Common myeloid progenitor, CD34-positive (primary cell): ENCODE data around the gene DUSP19.
"Not testable (repeated sequence)": the region's sequence is repeated elsewhere in the genome, so short reads cannot be mapped to it uniquely, and the experiment has no call there.

Experiments used
- CTCF ChIA-PET: fragments of 350-600 bp; sonication (Branson Sonifier 250); formaldehyde crosslinking; loops from one replicate; lab custom pipeline; 2021; ENCODE audit warnings: antibody characterized with exemption; lab: Charles Lee
- POLR2A ChIA-PET: fragments of 350-600 bp; sonication (Branson Sonifier 250); formaldehyde crosslinking; loops from one replicate; lab custom pipeline; 2021; ENCODE audit warnings: antibody characterized with exemption; lab: Charles Lee
- DNase-seq, 3 donors: peaks; one replicate each; pipeline versions ENCODE4 v3.0.0 to v3.0.0-alpha.2; 2013
- H3K27ac ChIP-seq, 2 experiments: 1 replicate in 1 of 2; 2 replicates in 1 of 2; pipeline ENCODE4 v1.7.0; 2013; ENCODE audit warnings: inconsistent platforms in 2 of 2, low read length in 2 of 2, mild to moderate bottlenecking in 2 of 2, low read depth in 1 of 2, moderate library complexity in 1 of 2; ENCODE audit not compliant: severe bottlenecking in 2 of 2, insufficient read depth in 1 of 2, poor library complexity in 1 of 2
- H3K27me3 ChIP-seq, 5 experiments: replicated peaks in 2 of 5; 1 replicate in 3 of 5; 2 replicates in 2 of 5; pipeline versions ENCODE4 v1.6.1 to v1.7.0; 2013; ENCODE audit warnings: low read length in 4 of 5, mild to moderate bottlenecking in 2 of 5, moderate library complexity in 2 of 5, inconsistent platforms in 1 of 5; ENCODE audit not compliant: insufficient read depth in 5 of 5, control insufficient read depth in 4 of 5
- H3K36me3 ChIP-seq, 4 experiments: 1 replicate in 2 of 4; 2 replicates in 2 of 4; pipeline versions ENCODE4 v1.6.1 to v1.7.0; 2013; ENCODE audit warnings: low read length in 3 of 4, control low read depth in 1 of 4, mild to moderate bottlenecking in 1 of 4; ENCODE audit not compliant: control insufficient read depth in 4 of 4, insufficient read depth in 4 of 4
- H3K4me1 ChIP-seq, 4 experiments: 1 replicate in 3 of 4; 2 replicates in 1 of 4; pipeline versions ENCODE4 v1.6.1 to v1.7.1; 2013; ENCODE audit warnings: low read length in 3 of 4, mild to moderate bottlenecking in 3 of 4, control low read depth in 1 of 4, inconsistent platforms in 1 of 4, moderate library complexity in 1 of 4; ENCODE audit not compliant: control insufficient read depth in 4 of 4, insufficient read depth in 4 of 4; ENCODE audit errors: control extremely low read depth in 1 of 4
- H3K4me3 ChIP-seq, 7 experiments: 1 replicate in 4 of 7; 2 replicates in 3 of 7; pipeline versions ENCODE4 v1.5.1 to v1.7.0; 2013; ENCODE audit warnings: mild to moderate bottlenecking in 7 of 7, low read length in 6 of 7, moderate library complexity in 6 of 7, inconsistent platforms in 2 of 7, low read depth in 2 of 7, control low read depth in 1 of 7; ENCODE audit not compliant: insufficient read depth in 4 of 7, control insufficient read depth in 1 of 7; ENCODE audit errors: extremely low read depth in 1 of 7
- H3K9me3 ChIP-seq, 5 experiments: 1 replicate in 4 of 5; 2 replicates in 1 of 5; pipeline versions ENCODE4 v1.6.1 to v1.7.1; 2013; ENCODE audit warnings: low read length in 4 of 5, mild to moderate bottlenecking in 2 of 5, inconsistent platforms in 1 of 5, low read depth in 1 of 5, moderate library complexity in 1 of 5; ENCODE audit not compliant: control insufficient read depth in 4 of 5, insufficient read depth in 2 of 5; ENCODE audit errors: control extremely low read depth in 1 of 5
- WGBS: methylation state at CpG from one replicate; pipeline ENCODE4 v1.1.5; 2013; ENCODE audit not compliant: insufficient coverage; 5-methylcytosine and 5-hydroxymethylcytosine counted together

DUSP19 gene

GRCh38 chr2:183035954-183036669 is 42.4 kb upstream of the DUSP19 start:
- H3K4me1 ChIP-seq, result peaks cover 7 to 30% (median 23%) of the 10 kb centered on the region in 4 experiments
- H3K36me3 ChIP-seq, result no peaks in the 10 kb centered on the region
- peak overlapping the region in 1 of 2 experiments; percentile 38 for H3K27ac ChIP-seq
- no peak overlapping the region for H3K4me3 ChIP-seq
- H3K9me3 ChIP-seq, result no peaks in the 10 kb centered on the region
- H3K27me3 ChIP-seq, result peaks cover 22 to 82% (median 42%) of the 10 kb centered on the region in 5 experiments
- CTCF ChIA-PET, result interaction anchor here (1.0 kb wide), 1 partner anchor 89 kb away, joined by 3 read pairs; no protein-coding TSS in a partner anchor
- WGBS, result no CpG with 5 or more reads among the region's 2 CpGs
- DNase-seq, result peak; percentile 53 to 84 (median 83)
- POLR2A ChIA-PET, result interaction anchor here (0.6 kb wide), 1 partner anchor 10 kb away, joined by 3 read pairs; no protein-coding TSS in a partner anchor

DNA sequence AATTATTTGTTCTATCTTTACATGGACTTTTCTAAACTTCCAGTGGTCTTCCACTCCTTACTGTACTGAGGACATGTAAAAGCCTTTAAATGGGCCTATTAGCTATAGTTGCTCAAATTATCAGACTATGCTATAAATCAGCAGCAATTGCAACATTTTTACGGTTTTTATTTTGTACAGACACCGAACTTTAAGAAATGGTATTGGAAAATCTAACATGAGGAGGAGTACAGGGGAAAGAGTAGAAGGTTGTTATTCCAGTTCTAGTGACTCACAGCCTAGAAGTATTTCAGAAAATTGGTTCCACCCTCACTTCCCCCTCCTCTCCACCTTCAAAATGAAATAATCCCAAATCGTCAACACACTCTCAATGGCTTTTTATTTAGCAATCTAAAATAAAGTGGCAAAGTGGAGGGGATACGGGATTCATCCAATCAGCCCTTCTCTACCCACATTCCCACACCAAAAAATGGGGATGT is 41.4 kb upstream of the DUSP19 start:
- peak overlapping the region in 1 of 2 experiments; percentile 38 for H3K27ac ChIP-seq
- peaks cover 7 to 30% (median 23%) of the 10 kb centered on the region in 4 experiments for H3K4me1 ChIP-seq
- H3K36me3 ChIP-seq, result no peaks in the 10 kb centered on the region
- no peaks in the 10 kb centered on the region for H3K9me3 ChIP-seq
- peak overlapping the region in 6 of 7 experiments; percentile 26 to 80 (median 61) for H3K4me3 ChIP-seq
- POLR2A ChIA-PET, result no interaction called here
- peak in 2 of 3 donors; percentile 19 to 33 for DNase-seq
- 17% methylated on average over 2 of the region's 4 CpGs for WGBS
- CTCF ChIA-PET, result interaction anchor here (1.0 kb wide), 1 partner anchor 88 kb away, joined by 3 read pairs; no protein-coding TSS in a partner anchor
- H3K27me3 ChIP-seq, result peaks cover 25 to 81% (median 34%) of the 10 kb centered on the region in 5 experiments

DNA sequence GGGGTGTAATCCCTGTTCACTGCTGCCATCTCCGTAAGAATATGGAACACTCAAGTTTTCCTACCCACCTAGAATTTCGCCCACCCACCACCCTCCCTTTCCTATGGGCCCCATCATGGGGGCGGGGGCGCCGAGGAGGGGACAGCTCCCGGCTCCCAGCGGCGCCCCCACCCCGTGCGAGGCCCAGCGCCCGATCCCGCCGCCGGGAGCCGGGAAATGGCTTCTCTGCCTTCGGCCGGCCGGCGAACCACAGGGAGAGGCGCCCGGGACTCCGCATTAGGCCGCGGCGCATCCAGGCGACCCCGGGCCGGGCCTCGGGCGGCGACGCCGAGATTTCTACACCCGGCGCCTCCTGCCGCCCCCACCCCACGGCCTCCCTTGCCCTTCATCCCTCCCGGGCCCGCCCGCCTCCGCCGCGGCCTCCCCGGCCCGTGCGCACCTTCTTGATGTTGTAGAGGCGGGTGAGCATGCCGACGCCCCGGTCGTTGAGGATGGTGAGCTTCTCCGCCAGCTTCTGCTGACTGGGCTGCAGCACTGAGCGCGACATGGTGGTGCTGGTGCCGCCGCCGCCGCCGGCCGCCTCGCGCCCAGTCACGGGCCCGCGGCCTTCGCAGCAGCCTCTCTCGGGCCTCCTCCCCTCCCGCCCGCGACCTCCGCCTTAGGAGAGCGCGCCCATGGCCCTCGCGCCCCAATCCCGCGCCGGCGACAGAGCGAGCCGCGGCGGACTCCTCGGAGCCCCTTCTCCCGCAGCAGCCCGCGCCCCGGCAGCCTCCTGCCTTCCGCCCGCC is 40.8 kb upstream of the DUSP19 start:
- peak; percentile 29 to 67 (median 50) for DNase-seq
- Histone ChIP-seq H3K4me1 (peaks cover 7 to 30% (median 23%) of the 10 kb centered on the region in 4 experiments), H3K27ac (peak overlapping the region in 1 of 2 experiments; percentile 38), H3K36me3 (no peaks in the 10 kb centered on the region), H3K9me3 (no peaks in the 10 kb centered on the region), H3K27me3 (peaks cover 24 to 81% (median 33%) of the 10 kb centered on the region in 5 experiments), H3K4me3 (peak overlapping the region in 6 of 7 experiments; percentile 26 to 80 (median 61))
- ChIA-PET POLR2A (no interaction called here), CTCF (interaction anchor here (0.6 kb wide), 1 partner anchor 11 kb away, joined by 3 read pairs; no protein-coding TSS in a partner anchor)
- WGBS, result under 1% methylated on average over 50 of the region's 91 CpGs

- H3K27ac ChIP-seq, result peak within 1 kb of the TSS in 1 of 2 experiments; percentile 38
- CTCF ChIA-PET, result interaction anchor here (1.0 kb wide), 3 partner anchors 32 to 82 kb away, joined by 3 read pairs; no protein-coding TSS in a partner anchor
- H3K36me3 ChIP-seq, result no peaks in the 10 kb centered on the region
- peak; percentile 65 to 85 (median 81) for DNase-seq
- peaks cover 7 to 30% (median 23%) of the 10 kb centered on the region in 4 experiments for H3K4me1 ChIP-seq
- WGBS, result under 1% methylated on average over 55 of the region's 68 CpGs
- peak within 1 kb of the TSS; percentile 38 to 80 (median 56) for H3K4me3 ChIP-seq
- H3K9me3 ChIP-seq, result no peaks in the 10 kb centered on the region
- POLR2A ChIA-PET, result no interaction called here
- H3K27me3 ChIP-seq, result peaks cover 20 to 73% (median 27%) of the 10 kb centered on the region in 5 experiments
Observed at GRCh38 chr2:183038341-183039300, 39.9 kb upstream of the DUSP19 start, which contains the start of gene NCKAP1. NCKAP1 (minus strand) TSS chr2:183038457; CDS start chr2:183038099, 358 bp downstream.

- Histone ChIP-seq H3K4me1 (peaks cover 7 to 27% (median 23%) of the 10 kb centered on the region in 4 experiments), H3K36me3 (no peaks in the 10 kb centered on the region), H3K9me3 (no peaks in the 10 kb centered on the region), H3K4me3 (no peak overlapping the region), H3K27ac (no peak overlapping the region), H3K27me3 (peaks cover 17 to 61% (median 20%) of the 10 kb centered on the region in 5 experiments)
- ChIA-PET CTCF (interaction anchor here (1.6 to 2.1 kb wide), 2 partner anchors 10 to 17 kb away, joined by 4 to 5 read pairs; no protein-coding TSS in a partner anchor), POLR2A (no interaction called here)
- no peak for DNase-seq
- WGBS, result 86% methylated on average over 1 of the region's 2 CpGs
Observed at GRCh38 chr2:183040604-183041003, 37.9 kb upstream of the DUSP19 start.

DNA sequence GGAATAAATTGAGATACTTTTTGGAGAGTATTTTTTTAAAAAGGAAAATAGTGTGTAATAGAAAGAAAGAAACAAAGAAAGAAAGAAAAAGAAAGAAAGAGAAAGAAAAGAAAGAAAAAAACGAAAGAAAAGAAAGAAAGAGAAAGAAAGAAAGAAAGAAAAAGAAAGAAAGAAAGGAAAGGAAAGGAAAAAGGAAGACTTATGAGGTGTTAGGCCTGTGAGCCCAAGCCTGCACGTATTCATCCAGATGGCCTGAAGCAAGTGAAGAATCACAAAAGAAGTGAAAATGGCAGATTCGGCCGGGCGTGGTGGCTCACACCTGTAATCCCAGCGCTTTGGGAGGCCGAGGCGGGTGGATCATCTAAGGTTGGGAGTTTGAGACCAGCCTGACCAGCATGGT is 35.0 kb upstream of the DUSP19 start:
- DNase-seq, H3K4me3 ChIP-seq, H3K27ac ChIP-seq, H3K4me1 ChIP-seq, POLR2A ChIA-PET, CTCF ChIA-PET, H3K36me3 ChIP-seq: not testable (repeated sequence)
- 100% methylated on average over 7 of the region's 8 CpGs for WGBS
- Histone ChIP-seq H3K9me3 (peaks cover 0 to 13% (median 6%) of the 10 kb centered on the region in 5 experiments), H3K27me3 (peaks cover 10 to 47% (median 15%) of the 10 kb centered on the region in 5 experiments)
